Measurements from ENCODE around the gene CDKN2A.

DNA sequence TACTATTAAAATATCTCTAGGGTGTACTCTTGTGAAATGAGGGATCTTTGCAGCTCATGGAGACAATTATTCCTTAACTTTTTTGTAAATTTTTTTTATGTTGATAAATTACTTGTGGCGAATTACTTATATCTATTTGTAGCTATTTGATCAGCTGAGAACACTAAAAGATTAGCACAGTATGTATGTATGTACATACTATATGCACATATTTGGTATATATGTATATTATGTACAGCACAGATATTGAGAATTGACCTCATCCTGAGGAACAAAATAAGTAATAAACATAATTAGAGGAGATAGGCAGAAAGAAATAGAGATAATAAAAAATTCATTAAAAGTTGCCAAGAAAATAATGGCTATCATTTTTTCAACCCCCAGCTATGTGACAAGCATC, 11.8 kb downstream of the CDKN2A start:
- TF ChIP-seq, protein P1, sequence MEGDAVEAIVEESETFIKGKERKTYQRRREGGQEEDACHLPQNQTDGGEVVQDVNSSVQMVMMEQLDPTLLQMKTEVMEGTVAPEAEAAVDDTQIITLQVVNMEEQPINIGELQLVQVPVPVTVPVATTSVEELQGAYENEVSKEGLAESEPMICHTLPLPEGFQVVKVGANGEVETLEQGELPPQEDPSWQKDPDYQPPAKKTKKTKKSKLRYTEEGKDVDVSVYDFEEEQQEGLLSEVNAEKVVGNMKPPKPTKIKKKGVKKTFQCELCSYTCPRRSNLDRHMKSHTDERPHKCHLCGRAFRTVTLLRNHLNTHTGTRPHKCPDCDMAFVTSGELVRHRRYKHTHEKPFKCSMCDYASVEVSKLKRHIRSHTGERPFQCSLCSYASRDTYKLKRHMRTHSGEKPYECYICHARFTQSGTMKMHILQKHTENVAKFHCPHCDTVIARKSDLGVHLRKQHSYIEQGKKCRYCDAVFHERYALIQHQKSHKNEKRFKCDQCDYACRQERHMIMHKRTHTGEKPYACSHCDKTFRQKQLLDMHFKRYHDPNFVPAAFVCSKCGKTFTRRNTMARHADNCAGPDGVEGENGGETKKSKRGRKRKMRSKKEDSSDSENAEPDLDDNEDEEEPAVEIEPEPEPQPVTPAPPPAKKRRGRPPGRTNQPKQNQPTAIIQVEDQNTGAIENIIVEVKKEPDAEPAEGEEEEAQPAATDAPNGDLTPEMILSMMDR (IDR thresholded peaks at IDR 0.05): no peak
- TF ChIP-seq NR1H2 (CRISPR knock-in tag; IDR thresholded peaks at IDR 0.05) (no peak), ZNF671 (CRISPR knock-in tag; IDR thresholded peaks at IDR 0.05) (no peak), SMAD3 (CRISPR knock-in tag; IDR thresholded peaks at IDR 0.05; ENCODE audit: borderline replicate concordance) (no peak), FOXK1 (CRISPR knock-in tag; IDR thresholded peaks at IDR 0.05) (no peak)
- TF ChIP-seq, protein P2, sequence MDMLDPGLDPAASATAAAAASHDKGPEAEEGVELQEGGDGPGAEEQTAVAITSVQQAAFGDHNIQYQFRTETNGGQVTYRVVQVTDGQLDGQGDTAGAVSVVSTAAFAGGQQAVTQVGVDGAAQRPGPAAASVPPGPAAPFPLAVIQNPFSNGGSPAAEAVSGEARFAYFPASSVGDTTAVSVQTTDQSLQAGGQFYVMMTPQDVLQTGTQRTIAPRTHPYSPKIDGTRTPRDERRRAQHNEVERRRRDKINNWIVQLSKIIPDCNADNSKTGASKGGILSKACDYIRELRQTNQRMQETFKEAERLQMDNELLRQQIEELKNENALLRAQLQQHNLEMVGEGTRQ (CRISPR knock-in tag; IDR thresholded peaks at IDR 0.05): no peak
- TF ChIP-seq, protein P3, sequence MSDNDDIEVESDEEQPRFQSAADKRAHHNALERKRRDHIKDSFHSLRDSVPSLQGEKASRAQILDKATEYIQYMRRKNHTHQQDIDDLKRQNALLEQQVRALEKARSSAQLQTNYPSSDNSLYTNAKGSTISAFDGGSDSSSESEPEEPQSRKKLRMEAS (CRISPR knock-in tag; IDR thresholded peaks at IDR 0.05): no peak
- TF ChIP-seq, protein P4, sequence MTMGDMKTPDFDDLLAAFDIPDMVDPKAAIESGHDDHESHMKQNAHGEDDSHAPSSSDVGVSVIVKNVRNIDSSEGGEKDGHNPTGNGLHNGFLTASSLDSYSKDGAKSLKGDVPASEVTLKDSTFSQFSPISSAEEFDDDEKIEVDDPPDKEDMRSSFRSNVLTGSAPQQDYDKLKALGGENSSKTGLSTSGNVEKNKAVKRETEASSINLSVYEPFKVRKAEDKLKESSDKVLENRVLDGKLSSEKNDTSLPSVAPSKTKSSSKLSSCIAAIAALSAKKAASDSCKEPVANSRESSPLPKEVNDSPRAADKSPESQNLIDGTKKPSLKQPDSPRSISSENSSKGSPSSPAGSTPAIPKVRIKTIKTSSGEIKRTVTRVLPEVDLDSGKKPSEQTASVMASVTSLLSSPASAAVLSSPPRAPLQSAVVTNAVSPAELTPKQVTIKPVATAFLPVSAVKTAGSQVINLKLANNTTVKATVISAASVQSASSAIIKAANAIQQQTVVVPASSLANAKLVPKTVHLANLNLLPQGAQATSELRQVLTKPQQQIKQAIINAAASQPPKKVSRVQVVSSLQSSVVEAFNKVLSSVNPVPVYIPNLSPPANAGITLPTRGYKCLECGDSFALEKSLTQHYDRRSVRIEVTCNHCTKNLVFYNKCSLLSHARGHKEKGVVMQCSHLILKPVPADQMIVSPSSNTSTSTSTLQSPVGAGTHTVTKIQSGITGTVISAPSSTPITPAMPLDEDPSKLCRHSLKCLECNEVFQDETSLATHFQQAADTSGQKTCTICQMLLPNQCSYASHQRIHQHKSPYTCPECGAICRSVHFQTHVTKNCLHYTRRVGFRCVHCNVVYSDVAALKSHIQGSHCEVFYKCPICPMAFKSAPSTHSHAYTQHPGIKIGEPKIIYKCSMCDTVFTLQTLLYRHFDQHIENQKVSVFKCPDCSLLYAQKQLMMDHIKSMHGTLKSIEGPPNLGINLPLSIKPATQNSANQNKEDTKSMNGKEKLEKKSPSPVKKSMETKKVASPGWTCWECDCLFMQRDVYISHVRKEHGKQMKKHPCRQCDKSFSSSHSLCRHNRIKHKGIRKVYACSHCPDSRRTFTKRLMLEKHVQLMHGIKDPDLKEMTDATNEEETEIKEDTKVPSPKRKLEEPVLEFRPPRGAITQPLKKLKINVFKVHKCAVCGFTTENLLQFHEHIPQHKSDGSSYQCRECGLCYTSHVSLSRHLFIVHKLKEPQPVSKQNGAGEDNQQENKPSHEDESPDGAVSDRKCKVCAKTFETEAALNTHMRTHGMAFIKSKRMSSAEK (CRISPR knock-in tag; IDR thresholded peaks at IDR 0.05; ENCODE audit: borderline replicate concordance): no peak

Measured in WTC11 (cell line).